Kidney capillary endothelial cell (primary cell): ENCODE measurements around the gene PTPRM.

Source experiments
- DNase-seq: peaks from one replicate; pipeline ENCODE4 v3.0.0-alpha.2; 2018; ENCODE audit warnings: low spot score

Gene PTPRM

GRCh38 chr18:8328126-8328525 lies 761.0 kb downstream of the PTPRM start:
- DNase-seq = no peak

GRCh38 chr18:8329186-8329771 lies 762.2 kb downstream of the PTPRM start:
- DNase-seq = peak; percentile 39

- DNase-seq = no peak
Observed at GRCh38 chr18:8330575-8330974, 763.5 kb downstream of the PTPRM start.

DNA sequence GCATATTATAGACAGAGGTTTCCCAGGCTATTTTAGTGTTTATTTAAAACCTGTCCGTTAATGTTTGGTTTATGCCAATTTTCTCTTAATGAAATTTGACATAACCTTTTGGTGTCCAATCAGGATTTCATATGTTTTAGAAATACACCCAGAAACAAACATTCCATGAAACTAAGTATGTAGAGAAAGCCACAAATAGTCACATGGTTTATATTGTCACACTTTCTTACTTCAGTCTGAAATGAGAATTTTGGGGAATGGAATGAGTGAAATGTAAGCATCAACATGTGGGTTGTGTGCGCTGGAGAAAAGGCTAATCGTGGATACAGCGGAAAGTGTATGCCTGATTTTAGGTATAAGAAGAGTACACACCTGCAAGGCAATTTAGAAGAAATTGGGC lies 765.2 kb downstream of the PTPRM start:
- DNase-seq = no peak

GRCh38 chr18:8333961-8334360 lies 766.8 kb downstream of the PTPRM start:
- DNase-seq = no peak

DNA sequence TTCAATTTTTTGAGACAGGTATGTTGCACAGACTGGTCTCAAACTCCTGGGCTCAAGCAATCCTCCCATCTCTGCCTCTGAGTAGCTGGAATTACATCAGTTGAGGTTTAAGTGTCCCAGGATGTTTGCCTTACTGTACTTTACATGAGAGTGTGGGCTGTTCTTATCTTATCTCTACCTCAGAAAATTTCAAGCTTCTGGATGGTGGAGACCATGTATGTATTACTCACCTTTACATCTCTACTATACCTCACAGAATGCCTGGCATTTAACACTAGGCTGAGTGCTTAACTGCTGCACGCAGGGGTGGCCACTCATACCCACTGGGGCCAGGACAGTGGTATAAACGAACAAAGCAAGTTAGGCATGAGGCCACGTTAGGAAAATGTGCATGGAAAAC lies 770.1 kb downstream of the PTPRM start:
- no peak for DNase-seq

DNA sequence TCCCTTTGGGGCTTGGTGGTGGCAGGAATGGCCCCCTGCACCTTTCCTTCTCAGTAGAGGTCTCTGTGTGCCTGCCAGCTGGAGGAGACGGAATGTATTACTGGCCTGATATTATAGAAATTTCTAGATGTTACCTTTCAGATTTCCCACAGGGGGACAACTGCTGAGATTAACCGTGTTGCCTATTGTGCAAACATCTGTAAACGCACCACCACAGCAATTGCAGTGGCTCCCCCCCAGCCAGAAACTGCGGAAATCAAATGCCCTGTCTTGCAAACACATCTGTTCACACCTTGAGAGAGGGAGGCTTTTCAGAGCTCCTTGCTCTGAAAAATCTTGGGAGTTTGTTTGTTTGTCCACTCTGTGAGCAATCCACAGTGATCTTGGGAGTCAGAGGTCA lies 772.1 kb downstream of the PTPRM start:
- DNase-seq = no peak

DNA sequence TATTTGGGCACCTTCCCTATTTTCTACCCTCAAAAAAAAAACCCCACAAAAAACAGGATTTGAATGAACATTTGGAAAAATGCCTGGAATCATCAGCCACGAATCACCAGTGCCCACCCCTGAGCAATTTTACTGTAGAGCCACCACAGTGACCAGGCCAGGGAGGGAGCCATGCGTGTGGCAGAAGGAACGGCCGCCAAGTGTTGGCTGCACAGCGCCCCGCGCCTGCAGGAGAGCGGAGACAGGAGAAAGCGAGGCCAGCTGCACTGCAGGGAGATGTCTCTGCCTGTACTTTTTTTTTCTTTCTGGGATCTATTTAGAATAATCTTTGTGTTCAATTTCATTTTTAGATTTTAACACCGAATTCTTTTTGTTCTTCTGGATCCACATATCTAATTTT lies 772.8 kb downstream of the PTPRM start:
- no peak for DNase-seq

DNA sequence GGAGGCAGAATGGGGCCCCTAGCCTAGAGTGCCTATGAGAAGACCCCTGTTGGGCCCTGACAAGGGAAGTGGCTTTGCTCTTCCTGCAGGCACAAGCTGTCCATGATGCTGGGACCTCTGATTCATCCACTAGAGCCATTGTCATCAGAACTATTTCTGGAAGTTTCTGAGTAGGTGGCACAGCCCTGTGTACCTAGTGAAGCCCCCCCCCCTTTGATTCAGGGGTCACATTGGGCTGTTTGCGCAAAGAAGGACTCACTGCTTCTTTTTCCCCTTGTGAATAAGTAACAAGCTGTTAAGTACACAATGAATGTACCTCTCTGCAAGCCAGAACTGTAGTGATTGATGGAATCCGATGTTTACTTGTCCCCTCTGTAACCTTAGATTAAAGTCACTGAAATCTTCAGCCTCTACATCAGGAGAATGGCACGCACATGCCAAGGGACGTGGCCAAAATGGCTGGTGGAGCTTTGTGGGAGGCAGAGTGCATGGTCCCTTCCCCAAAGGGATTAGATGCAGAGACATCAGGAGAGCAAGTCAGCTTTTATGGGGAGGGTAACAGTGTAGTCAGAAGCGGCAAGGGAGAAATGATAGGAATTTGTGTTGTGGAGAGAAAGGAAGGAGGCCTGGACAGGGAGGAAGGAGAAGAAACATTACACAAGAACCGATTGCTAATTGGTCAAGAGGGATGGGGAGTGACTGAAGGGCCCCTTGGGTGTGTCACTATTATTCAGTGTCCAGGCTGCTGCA lies 774.5 kb downstream of the PTPRM start:
- peak; percentile 11 for DNase-seq

- DNase-seq = no peak
Observed at GRCh38 chr18:8348051-8348720, 781.1 kb downstream of the PTPRM start.

DNA sequence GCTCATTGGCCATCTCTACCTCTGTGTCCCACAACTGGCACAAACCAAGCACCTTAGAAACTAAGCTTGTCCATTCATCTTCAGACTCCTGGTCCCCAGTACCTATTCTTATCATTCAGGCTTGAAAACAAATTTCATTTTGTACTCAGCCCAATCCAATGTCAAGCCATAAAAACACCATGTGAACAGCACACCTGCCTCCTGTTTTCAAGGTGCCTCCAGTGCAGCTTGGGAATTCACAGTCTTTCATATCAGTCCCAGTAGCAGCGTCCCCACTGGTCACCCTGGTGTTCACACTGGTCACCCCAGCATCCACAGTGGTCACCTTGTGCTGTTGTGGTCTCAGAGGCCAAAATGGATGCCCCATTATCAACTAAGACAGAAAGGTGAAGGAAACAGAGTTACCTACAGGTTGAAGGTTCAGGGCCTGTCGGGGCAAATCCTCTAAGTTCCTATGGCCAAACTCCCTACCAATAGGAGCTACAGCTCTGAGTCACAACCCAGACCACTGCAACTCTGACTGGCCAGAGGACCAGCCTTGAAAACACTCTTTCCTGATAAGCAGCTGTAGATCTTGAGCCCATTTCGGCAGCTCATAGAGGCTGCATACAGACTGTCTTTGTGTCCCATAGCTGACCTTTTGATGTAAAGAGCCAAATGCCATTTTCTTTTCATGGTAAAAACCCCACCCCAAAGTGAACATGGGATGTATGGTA lies 782.6 kb downstream of the PTPRM start:
- DNase-seq = no peak

DNA sequence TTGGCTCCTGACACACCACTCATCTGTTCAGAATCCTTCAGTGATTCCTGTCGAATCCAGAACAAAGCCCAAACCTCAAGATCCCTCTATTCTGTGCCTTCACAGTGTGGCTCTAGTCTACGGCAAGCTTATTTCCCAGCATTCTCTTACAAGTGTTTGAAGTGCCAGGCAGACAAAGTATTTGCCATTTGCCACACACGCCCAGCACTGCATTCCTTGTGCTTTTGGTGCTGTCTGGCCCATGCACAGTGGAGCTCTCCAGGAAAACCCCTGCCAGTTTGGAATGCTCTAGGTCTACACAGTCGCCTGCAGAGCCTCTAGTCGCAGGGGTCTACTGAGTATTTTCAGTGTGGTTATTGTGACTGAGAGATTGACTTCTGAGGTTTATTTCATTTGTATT lies 783.5 kb downstream of the PTPRM start:
- no peak for DNase-seq

- DNase-seq = no peak
Observed at GRCh38 chr18:8351161-8351560, 784.0 kb downstream of the PTPRM start.

GRCh38 chr18:8354304-8354703 lies 787.2 kb downstream of the PTPRM start:
- DNase-seq = no peak

- no peak for DNase-seq
Observed at GRCh38 chr18:8356001-8356400, 788.9 kb downstream of the PTPRM start.

- DNase-seq = no peak
Observed at GRCh38 chr18:8357320-8357719, 790.2 kb downstream of the PTPRM start.

DNA sequence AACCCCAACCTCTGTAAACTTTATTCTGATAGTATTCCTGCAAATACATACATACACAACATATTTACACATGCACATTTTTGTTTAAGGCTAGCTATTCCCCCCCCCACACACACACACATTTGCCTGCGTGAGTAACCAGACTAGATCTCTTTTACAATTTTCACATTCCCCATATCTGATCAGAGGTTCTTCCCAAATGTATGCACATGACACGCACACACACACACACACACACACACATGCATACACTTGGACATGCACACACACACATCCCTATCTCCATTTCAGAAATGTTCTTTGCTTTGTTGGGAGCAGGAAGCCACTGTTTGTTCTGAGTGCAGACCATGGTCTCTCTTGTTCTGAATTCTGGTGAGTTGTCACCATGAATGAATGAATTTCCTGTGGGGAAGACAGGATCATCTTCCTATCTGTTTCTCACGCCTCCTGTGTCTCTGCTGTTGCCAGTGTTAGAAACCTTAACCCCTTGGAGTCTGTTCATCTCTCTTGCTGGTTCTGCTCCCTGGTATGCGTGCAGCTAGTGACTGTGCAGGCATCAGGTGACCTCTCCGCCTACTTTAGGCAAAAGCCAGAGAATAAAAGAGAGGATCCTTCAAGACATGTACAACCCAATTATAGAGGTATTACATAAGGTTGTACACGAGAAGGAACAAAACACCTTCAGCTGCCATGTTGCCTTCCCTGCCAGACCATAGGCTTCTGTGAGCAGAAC lies 791.1 kb downstream of the PTPRM start:
- DNase-seq = no peak

DNA sequence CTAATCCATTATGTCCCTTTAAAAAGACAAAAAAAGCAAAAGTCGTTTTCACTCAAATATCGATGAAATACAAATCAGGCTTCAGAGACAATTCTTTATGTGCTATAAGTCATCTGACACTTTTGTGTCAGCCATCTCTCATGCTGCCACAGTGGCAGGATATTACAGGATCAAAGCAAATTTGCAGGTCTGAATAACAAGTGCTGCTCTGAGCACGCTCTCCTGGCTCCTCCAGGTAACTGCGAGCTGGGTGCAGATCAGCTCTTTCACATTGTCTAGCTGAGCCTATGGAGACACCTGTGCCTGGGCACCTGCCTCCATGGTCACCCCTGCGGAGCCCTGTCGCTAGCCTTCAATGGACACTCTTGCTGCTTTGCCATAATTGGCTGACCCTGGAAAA lies 792.0 kb downstream of the PTPRM start:
- no peak for DNase-seq

DNA sequence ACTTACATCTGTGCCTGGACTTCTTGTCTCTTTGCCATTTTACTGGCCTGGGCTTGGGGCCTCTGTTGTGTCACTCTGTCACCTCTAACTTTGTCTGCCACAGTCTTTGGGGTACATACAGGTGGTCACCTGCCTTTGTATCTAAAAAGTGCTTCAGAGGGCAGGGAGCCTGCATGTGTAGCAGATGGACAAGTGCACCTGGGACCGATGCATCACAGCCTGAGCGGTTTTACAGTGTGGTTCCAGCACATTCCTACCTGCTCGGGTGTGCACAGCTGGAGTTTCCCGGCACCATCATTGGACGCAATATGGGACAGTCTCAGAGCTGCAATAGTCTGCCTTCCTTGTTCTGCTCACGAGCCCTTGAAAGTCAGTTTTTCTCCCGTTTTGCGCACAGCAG lies 792.4 kb downstream of the PTPRM start:
- DNase-seq = no peak

DNA sequence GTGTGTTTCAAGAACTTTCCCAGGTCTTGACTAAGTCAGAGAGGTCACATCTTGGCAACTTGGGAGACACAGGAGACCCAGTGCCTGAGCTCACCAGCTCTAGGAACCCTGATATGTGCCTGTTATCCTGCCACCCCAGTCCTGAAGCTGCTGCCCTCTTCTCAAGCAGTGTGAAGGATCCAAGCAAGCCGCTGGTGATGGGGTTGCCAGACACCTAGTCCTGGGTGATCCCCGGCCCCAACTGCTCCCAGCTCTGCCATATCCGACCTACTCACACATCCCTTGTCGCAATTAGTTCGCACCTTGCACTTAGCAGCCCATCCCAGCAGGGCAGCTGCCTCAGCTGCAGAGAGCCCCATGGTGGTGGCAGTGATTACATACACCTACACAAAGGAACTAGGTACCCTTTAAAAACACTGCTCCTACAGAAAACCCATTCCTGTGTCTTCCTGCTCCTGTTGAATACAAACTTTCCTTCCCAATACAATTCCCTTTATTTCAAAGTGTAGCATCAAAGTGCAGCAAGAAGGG lies 794.9 kb downstream of the PTPRM start:
- DNase-seq = no peak

GRCh38 chr18:8362863-8363262 lies 795.7 kb downstream of the PTPRM start:
- no peak for DNase-seq

DNA sequence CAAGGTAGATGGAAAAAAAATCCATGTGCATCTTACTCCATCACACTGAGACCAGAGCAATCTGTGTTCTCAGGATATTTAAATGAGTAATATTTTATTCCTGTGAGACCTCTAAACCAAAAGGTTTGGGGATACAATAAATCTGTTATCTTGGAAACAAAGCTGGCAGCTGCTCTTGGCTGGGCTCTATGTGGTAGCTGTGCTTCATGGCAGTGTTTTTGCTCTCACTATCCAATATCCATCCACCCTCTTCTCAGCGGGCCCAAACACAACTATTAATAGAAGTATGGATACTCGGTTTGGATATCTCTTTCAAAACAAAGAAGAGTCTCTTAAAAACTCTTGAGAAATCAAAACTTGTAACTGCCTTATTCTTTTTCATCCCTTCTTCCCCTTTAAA lies 797.3 kb downstream of the PTPRM start:
- DNase-seq = no peak
